HG03066 (cell line): ENCODE data around the gene EEF1G.
"Not testable (repeated sequence)": the region's sequence is repeated elsewhere in the genome, so short reads cannot be mapped to it uniquely, and the experiment has no call there.

ENCODE experiments used
- ATAC-seq: cut with Tn5 transposase; IDR thresholded peaks from one replicate; pipeline ENCODE4 v1.9.1; 2021; ENCODE audit warnings: low read depth; ENCODE audit not compliant: unreplicated experiment

Gene EEF1G

DNA sequence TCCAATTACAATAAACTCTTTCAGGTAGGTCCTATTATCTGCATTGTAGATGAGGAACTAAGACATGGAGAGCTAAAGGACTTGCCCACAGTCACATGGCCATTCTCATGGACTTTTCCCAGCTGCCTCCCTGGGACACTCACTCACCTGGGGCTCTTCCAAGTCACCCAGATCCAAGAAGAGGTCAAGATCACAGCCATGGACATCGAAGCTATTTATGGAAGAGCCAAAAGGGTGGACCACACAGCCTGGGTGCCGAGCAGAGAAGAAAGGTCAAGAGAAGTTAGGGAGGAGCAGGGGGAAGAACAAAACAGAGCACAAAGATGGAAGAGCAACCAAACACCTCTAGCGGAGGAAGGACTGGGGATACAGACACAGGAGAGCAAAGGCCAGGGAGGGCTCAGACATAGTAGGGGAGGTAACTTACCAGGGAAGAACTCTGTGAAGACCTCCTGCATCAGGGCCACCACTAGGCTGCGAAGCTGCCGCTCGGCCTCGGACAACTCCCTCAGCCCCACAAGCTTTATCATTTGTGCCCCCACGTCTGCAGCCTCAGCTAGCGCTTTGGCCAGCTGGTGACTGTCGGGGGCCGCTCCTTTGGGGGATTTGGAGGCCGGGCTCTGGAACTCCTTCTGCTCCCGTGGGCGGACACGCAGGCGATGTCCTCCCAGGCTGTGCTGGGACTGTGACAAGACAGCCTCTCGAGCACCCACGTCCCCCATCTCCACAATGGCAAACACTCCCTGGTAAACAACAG, 7.4 kb upstream of the EEF1G start:
- no peak for ATAC-seq

DNA sequence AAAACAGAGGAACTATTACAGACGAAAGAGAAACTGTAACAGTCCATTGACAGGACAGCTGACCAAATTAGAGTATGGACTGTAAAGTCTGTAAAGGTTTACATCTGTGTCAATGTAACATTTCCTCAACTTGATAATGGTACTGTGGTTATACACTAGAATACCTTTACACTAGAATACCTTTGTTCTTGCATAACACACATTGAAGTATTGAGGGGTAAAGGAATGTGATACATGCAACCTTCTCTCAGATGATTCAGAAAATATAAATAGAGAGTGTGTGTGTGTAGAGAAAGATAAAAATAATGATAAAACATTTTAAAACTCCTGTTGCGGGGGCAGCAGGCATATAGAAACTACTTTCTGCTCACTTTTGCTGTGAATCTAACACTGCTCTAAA, 5.6 kb upstream of the EEF1G start:
- ATAC-seq: no peak

GRCh38 chr11:62578541-62578940, 4.8 kb upstream of the EEF1G start:
- no peak for ATAC-seq

DNA sequence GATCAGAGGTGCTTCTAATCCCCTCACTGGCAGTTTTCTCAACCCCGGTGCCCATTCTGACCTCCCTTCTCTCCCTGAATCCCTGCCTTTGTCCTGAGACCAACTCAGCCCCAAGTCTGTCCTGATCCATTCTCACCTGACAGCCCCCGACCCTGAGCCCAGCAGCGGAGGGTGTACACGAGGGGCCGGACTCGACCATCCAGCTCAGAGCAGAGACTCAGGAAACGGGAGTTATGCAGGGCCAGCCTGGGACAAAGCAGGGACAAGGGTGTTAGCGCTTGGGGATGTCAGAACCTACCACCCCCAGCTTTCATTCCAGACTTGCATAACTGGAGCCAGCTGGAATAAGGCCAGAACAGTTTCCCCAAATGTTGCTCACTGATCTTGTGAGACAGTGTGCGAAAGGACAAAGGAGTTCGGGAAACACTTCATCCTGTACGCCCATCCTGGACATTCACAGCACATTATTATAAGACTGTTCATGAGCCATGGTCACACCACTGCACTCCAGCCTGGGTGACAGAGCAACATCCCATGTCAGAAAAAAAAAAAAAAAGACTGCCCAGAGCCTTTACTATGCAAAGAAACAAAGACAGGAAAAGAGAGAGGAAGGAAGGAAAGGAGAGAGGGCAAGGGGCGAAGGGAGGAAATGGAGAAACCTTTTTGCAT, 3.5 kb upstream of the EEF1G start:
- no peak for ATAC-seq

GRCh38 chr11:62575837-62576236, 2.1 kb upstream of the EEF1G start:
- no peak for ATAC-seq

DNA sequence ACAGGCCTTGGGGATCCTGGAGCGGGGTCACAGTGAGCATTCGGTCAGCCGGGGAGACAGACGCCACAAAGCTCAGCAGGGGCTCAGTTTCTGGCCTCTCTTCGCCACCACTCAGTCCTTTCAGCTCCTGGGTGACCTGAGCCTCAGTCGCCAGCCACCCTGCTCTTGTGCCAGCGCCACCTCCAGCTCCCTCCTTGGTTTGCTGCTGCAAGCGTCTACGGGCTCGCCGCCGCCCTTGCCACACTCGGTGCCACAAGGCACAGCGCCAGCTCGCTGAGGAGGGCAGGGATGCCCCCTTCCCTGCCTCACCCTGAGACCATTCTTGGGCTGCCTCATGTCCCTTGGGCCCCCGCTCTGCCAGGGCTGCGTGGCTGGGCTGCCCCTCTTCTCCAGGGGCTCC, 1.5 kb upstream of the EEF1G start:
- no peak for ATAC-seq

GRCh38 chr11:62574363-62575071, 826 bp upstream of the EEF1G start:
- ATAC-seq: no peak

- no peak for ATAC-seq
These were observed 592 bp downstream of the EEF1G start for GRCh38 chr11:62573006-62573591.

DNA sequence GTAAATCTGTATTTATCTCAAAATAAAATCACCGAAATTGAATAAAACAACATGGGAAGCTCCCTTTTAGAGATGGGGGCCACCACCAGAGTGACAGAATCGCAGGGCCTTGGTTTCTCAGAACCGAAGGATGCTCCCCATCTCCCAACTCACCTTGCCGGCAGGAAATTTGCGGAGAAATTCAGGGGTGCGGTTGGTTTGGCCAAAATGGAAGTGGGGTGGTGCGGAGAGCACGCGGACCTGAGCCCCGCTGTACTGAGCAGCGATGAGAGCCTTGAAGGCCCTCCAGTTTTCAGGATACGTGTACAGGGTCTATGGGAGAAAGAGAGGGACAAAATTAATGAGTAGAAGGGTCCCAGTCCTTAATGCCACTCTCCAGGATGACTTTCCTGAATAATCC, 1.3 kb downstream of the EEF1G start:
- ATAC-seq: no peak

- not testable (repeated sequence) for ATAC-seq
These were observed 2.2 kb downstream of the EEF1G start for GRCh38 chr11:62571493-62571892.

DNA sequence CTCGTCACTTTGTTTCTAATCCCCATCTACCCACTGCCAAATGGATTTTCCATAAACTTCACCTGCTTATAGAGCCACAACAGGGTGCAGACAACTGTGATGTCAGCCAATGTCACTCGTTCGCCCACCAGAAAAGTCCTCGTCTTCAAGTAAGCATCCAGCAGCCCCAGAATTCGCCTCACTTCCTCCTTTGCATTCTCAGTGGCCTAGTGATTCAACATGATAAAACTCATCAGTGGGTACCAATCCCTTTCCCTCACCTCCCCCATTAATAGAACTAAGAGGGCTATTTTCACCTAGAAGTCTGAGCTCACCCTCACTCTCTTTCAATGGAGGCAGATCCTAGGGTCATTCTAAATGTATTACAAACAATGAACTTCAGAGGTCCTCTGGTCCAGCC, 2.8 kb downstream of the EEF1G start:
- ATAC-seq: not testable (repeated sequence)

DNA sequence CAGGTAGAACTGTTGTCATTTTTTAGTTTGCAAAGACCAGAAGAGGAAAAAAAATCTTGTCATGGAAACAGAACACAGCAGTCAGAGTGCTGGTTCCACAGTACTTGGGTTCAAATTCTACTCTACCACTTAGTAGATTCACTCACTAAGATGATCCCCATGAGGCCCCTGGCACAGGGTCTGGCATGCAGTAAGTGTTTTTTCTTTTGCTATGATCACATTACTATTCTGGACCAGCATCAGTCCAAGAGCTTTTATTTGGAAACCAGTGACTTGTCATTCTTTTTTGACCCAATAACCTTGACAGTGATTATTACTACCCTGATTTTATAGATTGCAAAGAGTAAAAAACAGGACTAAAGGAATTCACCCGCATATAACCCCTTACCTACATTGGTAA, 4.1 kb downstream of the EEF1G start:
- no peak for ATAC-seq

DNA sequence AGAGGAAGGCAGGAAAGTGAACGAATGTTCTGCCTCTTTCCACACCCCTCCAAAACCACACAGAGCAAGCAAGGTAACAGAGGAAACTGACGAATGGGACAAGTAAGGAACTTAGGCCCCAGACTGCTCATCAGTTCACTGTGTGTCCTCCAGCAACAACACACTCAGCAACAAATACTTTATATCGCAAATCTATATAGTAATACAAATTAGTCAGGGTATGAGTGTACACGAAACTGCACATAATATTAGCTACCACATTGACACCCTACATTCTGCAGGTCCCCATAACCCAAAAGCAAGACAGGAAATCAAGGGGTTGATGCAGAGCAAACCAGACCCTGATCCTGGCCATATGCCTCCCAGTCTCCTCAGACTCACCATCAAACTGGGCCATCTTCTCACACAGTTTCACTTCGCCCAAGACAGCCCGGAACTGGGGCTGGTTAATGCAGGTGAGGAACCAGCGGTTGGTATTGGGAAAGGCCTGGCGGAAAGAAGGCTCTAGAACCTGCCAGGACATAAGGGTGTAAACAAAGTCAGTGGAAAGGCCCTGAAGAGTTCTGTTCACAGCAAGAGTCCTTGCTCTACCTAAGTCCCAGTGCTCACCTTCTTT, 6.6 kb downstream of the EEF1G start:
- ATAC-seq: no peak

DNA sequence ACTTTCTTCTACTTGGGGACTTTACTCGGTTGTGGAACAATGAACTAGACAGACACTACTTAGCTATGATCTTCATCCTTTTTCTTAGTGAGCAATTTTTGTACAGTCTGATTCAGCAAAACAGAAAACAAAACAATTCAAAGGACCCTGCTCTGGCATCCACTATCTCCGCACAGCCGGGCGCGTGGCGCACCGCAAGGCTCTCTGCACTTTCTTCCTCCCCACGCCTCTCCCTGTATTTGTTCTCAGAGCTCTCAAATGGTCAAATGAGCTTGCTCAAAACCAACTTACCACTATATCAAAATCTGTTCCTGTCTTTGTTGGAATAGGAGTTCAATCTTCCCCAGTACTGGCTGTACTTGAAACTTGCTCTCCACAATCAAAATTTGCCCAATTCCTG, 7.4 kb downstream of the EEF1G start:
- ATAC-seq: no peak

DNA sequence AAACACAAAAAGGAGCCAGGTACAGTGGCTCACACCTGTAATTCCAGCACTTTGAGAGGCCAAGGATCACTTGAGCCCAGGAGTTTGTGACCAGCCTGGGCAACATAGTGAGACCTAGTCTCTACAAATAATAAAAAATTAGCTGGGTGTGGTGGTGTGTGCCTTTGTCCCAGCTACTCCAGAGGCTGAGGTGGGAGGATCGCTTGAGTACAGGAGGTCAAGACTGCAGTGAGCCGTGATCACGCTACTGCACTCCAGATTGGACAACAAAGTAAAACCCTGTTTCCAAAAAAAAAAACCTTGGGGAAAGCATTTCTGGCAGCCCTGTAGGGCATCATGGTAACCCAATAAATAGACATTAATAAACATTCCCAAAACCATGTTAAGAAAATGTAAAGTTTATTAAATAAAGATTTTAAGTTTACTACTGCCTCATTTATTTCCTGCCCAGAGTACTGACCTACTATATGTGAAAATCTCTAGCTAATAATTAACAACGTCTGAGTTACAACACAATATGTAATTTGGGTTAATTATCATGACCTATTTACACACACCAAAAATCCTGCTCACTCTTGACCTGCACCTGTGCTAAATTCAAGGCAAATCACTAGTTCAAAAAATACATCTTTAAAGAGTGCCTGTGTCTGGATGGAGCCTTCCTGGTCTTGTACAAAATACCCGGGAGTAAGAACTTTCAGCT, 8.4 kb downstream of the EEF1G start:
- no peak for ATAC-seq

GRCh38 chr11:62561677-62562230, 11.9 kb downstream of the EEF1G start:
- not testable (repeated sequence) for ATAC-seq

DNA sequence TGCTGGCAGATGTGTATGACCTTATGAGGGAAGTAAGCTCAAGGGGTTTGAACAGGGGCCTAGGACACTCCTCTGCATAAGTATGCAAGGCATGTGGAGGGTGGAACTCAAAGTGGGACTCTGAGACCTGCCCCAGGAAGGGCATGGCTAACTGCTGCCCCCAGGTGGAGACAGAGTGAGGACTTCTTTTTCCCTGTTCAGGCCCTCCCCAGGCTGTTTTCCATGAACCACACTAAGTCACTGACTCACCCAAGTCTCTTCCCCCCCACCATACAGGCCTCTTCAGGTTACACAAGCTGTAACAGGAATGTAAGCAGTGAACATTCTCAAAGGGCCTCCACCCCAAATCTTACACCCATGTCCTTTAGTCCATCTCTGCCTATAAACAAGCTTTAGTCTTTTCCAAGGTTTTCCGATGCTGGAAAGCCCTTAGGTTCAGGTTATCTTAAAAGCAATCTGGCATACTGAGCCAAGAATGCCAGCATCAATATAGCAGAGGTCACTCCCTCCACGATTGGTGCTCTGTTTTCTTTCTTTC, 13.1 kb downstream of the EEF1G start:
- no peak for ATAC-seq

GRCh38 chr11:62559626-62560025, 14.1 kb downstream of the EEF1G start:
- ATAC-seq: not testable (repeated sequence)

DNA sequence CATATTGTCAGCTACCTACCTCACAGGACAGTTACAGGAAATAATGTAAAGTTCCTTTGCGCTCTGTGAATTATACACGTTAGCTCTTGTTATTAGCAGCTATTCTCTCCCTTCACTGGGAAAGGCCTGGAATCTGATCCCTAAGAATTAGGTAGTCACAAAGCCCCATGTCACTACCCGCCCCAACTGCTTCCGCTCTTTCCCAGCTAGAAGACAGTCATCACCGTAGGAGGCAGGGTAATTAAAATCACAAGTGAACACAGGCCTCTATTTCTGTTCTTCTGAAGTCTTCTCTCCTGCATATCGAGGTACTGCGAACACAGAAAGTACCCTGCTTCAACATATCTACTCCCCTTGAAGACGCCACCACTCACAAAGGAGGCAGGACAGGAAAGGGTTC, 14.5 kb downstream of the EEF1G start:
- no peak for ATAC-seq

DNA sequence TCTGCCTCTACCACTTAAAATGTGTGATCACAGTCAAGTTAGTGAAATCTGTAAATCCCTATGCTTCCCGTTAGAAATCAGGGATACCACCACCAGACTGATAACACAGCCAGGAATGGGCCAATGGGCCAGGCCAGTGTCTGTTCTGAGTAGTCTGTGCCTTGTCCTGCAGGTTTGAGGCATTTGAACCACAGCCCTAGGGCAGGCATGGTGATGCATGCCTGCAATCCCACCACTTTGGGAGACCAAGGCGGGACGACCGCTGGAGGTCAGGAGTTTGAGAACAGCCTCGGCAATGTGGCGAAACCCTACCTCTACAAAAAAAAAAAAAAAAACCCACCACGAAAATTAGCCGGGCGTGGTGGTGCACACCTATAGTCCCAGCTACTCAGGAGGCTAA, 15.0 kb downstream of the EEF1G start:
- no peak for ATAC-seq
